ENCODE data around the gene SYNRG. TPM values are rescaled to one million over a fixed set of nuclear protein-coding genes. Genes with fewer than 3 reads are reported as not detected.
A peak's percentile ranks its signal among the peaks of the same experiment; 100 is the strongest.

Gene SYNRG
- total RNA-seq, 1 experiment from 2014 or later: 6.0 TPM

GRCh38 chr17:37505333-37505732 lies 103.9 kb downstream of the SYNRG start:
- DNase-seq (ENCODE audit: extremely low read depth, low read depth): no peak

DNA sequence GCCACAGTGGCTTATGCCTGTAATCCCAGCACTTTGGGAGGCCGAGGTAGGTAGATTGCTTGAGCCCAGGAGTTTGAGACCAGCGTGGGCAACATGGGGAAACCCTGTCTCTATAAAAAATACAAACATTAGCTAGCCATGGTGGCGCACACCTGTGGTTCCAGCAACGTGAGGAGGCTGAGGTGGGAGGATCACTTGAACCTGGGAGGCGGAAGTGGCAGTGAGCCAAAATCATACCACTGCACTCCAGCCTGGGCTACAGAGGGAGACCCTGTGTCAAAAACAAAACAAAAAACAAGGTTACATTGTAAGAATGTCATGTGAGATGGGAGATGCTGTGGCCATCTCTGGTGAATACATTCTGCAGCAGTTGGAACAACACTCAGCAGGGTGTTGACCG lies 106.1 kb downstream of the SYNRG start:
- no peak for DNase-seq (ENCODE audit: extremely low read depth, low read depth)

- no peak for DNase-seq (ENCODE audit: extremely low read depth, low read depth)
These were observed 106.9 kb downstream of the SYNRG start for GRCh38 chr17:37502009-37502936.

- no peak for DNase-seq (ENCODE audit: extremely low read depth, low read depth)
These were observed 108.8 kb downstream of the SYNRG start for GRCh38 chr17:37500378-37500777.

- DNase-seq (ENCODE audit: extremely low read depth, low read depth): no peak
These were observed 114.2 kb downstream of the SYNRG start for GRCh38 chr17:37494971-37495370.

DNA sequence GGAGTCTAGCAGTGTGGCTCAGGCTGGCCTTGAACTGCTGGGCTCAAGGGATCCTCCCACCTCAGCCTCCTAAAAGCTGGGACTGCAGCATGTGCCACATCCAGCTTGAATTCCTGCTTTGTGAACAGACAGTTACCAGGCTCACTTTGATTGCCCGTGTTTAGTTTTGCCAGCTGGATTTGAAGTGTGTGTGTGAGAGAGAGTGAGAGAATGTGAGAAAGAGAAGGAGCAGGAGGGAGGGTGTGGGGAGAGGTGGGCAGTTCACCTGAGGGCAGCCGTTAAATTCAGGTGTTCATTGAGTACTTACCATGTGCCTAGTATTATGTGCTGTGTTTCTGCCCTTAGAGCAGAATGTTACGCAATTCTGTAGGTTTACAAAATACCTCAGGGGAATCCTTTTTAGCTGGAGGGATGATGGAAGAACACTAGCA lies 114.8 kb downstream of the SYNRG start:
- no peak for DNase-seq (ENCODE audit: extremely low read depth, low read depth)

DNA sequence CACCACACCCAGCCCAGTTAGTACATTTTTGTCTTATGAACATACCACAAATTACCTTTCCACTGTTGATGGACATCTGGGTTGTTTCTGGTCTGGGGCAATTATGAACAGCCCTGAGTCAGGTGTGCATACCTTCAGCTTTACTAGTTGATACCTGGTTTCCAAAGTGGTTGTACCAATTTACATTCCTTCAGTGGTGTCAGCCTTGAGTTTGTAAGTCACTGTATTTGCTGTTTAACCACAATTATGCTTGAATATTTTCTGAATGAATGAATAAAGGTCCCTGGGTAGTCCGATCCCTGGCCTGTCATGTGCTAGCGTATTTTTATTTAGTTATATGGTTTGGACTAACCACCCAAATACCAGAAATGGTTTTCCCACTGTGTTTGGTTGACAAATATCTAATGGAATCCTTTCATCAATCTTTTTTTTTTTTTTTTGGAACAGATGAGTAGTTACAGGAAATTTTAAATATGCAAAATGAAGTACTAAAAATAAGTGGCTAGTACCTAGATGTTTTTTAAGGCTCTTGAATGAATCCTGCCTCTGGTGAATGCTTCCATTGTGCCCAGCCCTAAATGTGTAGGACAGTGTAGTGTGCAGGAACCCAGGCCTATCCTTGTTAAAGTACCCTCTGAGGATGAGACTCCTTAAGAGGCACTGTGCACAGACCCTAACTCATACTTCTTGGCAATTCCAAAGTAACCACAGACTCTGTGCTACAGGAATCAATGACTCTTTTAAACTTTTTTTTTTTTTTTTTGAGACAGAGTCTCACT lies 115.8 kb downstream of the SYNRG start:
- no peak for DNase-seq (ENCODE audit: extremely low read depth, low read depth)

DNA sequence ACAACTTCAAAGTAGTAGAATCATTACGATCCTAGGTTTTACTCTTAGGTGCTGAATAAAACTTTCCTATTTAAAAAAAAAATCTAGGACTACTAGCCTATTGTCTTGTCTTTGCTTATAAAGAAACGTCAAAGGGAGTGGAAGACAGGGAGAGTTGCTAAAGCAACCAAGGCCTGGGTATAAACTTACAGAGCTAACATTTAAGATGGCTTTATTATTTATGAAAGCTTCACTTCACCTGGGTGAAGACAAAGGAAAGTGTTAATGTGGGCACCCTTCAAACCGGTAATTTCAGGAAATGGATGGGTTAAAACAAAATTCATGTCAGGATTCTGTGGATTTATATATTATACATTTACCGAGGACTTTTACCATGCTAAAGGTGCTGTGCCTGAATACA lies 117.1 kb downstream of the SYNRG start:
- DNase-seq (ENCODE audit: extremely low read depth, low read depth): no peak

- DNase-seq (ENCODE audit: extremely low read depth, low read depth): peak; percentile 67
These were observed 118.3 kb downstream of the SYNRG start for GRCh38 chr17:37490638-37491614.

GRCh38 chr17:37490022-37490587 lies 119.1 kb downstream of the SYNRG start:
- peak; percentile 36 for DNase-seq (ENCODE audit: extremely low read depth, low read depth)

- peak; percentile 83 for DNase-seq (ENCODE audit: extremely low read depth, low read depth)
These were observed 119.8 kb downstream of the SYNRG start, which contains the start of gene DUSP14 for GRCh38 chr17:37489197-37490001. DUSP14 (plus strand) TSS chr17:37489891; CDS start chr17:37512273, 22,382 bp downstream.

- peak; percentile 88 for DNase-seq (ENCODE audit: extremely low read depth, low read depth)
These were observed 120.5 kb downstream of the SYNRG start for GRCh38 chr17:37488607-37489196.

DNA sequence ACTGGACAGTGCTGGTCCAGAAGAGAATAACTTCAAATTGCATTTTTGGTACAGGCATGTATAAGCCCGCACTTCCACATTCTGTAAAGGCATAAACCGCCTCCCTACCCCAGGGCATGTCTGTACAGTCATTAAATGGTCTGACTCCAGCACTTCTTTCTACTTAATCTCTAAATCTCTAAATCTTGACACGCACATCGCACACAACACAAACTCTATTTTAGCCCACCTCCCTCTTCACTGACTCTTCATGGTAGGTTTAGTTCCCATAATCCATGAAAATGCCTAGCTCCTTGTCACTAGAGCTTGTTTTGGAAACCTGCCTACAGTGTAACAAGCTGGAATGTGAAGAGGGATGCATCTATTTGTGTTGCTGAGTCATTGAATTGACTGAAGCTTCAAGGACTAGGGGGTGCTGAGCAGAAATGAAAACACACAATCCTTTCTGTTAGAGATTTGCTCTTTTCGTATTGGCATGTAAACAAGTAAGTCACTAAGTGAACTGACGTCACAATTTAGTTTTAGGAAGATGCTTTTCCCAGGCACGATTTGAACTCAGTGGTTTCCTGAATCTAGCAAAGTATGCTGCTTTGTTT lies 121.1 kb downstream of the SYNRG start:
- DNase-seq (ENCODE audit: extremely low read depth, low read depth): peak; percentile 90

DNA sequence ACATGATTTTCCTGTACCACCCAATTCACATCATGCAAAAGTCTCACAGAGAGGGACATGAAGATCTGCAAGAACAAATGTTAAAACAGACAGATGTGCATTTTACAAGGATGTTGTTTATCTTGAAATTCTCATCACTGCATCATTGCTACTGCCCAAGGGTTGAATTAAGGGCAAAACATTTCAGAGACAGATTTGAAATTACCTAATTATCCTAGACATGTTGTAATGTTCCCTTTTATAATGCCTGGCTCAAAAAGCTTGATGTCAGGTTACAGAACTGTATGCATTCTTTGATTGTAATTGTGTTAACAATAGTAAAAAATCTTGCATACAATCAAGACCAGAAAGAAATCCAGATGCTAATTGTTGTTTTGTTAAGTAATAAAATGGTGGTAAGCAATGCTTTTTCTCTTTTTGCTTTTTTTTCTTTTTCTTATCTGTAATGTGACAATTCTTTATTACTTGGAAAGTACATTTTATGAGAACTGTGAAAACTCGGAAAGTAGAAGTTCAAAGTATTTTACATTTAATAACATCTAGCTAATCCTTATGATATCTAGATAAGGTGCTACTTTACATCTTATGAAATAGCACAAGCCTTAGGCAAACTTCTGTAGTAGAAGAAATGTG lies 123.2 kb downstream of the SYNRG start:
- DNase-seq (ENCODE audit: extremely low read depth, low read depth): no peak

GRCh38 chr17:37483311-37484039 lies 125.7 kb downstream of the SYNRG start:
- DNase-seq (ENCODE audit: extremely low read depth, low read depth): no peak

GRCh38 chr17:37481001-37481665 lies 128.1 kb downstream of the SYNRG start:
- no peak for DNase-seq (ENCODE audit: extremely low read depth, low read depth)

DNA sequence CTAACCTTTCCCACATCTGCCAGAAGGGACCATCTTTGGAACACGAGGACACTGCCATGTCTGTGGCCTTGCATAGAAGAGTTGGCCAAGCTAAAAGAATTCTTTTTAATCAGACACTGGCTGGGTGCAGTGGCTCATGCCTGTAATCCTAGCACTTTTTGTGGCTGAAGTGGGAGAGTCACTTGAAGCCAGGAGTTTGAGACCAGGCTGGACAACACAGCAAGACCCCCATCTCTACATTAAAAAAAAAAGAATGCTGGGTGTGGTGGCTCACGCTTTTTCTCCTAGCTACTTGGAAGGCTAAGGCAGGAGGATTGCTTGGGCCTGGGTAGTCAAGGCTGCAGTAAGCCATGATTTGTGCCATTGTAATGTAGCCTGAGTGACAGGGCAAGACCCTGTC lies 128.8 kb downstream of the SYNRG start:
- no peak for DNase-seq (ENCODE audit: extremely low read depth, low read depth)
